CD8-positive, alpha-beta memory T cell (primary cell): Measurements from ENCODE around the gene FARS2. TPM values are rescaled to one million over a fixed set of nuclear protein-coding genes. Genes with fewer than 3 reads are reported as not detected.
A peak's percentile ranks its signal among the peaks of the same experiment; 100 is the strongest.

ENCODE experiments used
- CTCF ChIA-PET: fragments of 350-600 bp; sonication (Branson Sonifier 250); formaldehyde crosslinking; loops from one replicate; lab custom pipeline; 2021; ENCODE audit warnings: antibody characterized with exemption; lab: Charles Lee
- POLR2A ChIA-PET: fragments of 350-600 bp; sonication (Branson Sonifier 250); formaldehyde crosslinking; loops from one replicate; lab custom pipeline; 2021; ENCODE audit warnings: antibody characterized with exemption; lab: Charles Lee
- DNase-seq, 5 donors: peaks; one replicate each; pipeline versions ENCODE4 v3.0.0 to v3.0.0-alpha.2; 2020 to 2022; ENCODE audit warnings: mixed read lengths in 1 of 5
- H3K27ac ChIP-seq: one replicate; pipeline ENCODE4 v1.7.0; 2013; ENCODE audit warnings: low read depth, mild to moderate bottlenecking, low read length, moderate library complexity
- H3K27me3 ChIP-seq: 2 replicates; pipeline ENCODE4 v1.7.0; 2013; ENCODE audit warnings: low read length, mild to moderate bottlenecking; ENCODE audit not compliant: insufficient read depth, poor library complexity, severe bottlenecking
- H3K36me3 ChIP-seq: 2 replicates; pipeline ENCODE4 v1.7.0; 2013; ENCODE audit warnings: mild to moderate bottlenecking, low read length, moderate library complexity; ENCODE audit not compliant: insufficient read depth
- H3K4me1 ChIP-seq: 2 replicates; pipeline ENCODE4 v1.7.0; 2013; ENCODE audit warnings: mild to moderate bottlenecking, low read length, moderate library complexity; ENCODE audit not compliant: insufficient read depth
- H3K4me3 ChIP-seq: 2 replicates; pipeline ENCODE4 v1.7.0; 2013; ENCODE audit warnings: mild to moderate bottlenecking, low read length
- H3K9me3 ChIP-seq: 2 replicates; pipeline ENCODE4 v1.7.0; 2013; ENCODE audit warnings: mild to moderate bottlenecking, low read length
- H3K27ac Mint-ChIP-seq, 8 donors: one replicate each; pipeline ENCODE4 v1.8.0; 2020 to 2021; ENCODE audit warnings: mixed read lengths in 8 of 8, mild to moderate bottlenecking in 6 of 8, inconsistent platforms in 3 of 8, moderate library complexity in 3 of 8
- H3K27me3 Mint-ChIP-seq, 2 donors: one replicate each; pipeline ENCODE4 v1.8.0; 2020 to 2021; ENCODE audit warnings: mixed read lengths in 2 of 2, mild to moderate bottlenecking in 1 of 2, moderate library complexity in 1 of 2
- H3K36me3 Mint-ChIP-seq, 3 donors: one replicate each; pipeline ENCODE4 v1.8.0; 2020 to 2021; ENCODE audit warnings: mixed read lengths in 3 of 3, inconsistent platforms in 1 of 3, mild to moderate bottlenecking in 1 of 3
- H3K4me1 Mint-ChIP-seq, 3 donors: one replicate each; pipeline ENCODE4 v1.8.0; 2020 to 2021; ENCODE audit warnings: mixed read lengths in 3 of 3, inconsistent platforms in 1 of 3, mild to moderate bottlenecking in 1 of 3
- H3K4me3 Mint-ChIP-seq, 7 donors: one replicate each; pipeline ENCODE4 v1.8.0; 2020 to 2021; ENCODE audit warnings: mixed read lengths in 7 of 7, mild to moderate bottlenecking in 6 of 7, moderate library complexity in 4 of 7, inconsistent platforms in 2 of 7
- H3K9me3 Mint-ChIP-seq, 5 donors: one replicate each; pipeline ENCODE4 v1.8.0; 2020 to 2022; ENCODE audit warnings: mixed read lengths in 5 of 5, mild to moderate bottlenecking in 3 of 5, moderate library complexity in 2 of 5, inconsistent platforms in 1 of 5
- polyA plus RNA-seq: library from polyadenylated mRNA; unstranded; fragments of 300-500 nt; fragmentation: Illumina TruSeq; gene quantifications from one replicate; pipeline ENCODE4 v1.2.3, GENCODE V29; 2021
- total RNA-seq, 2 experiments: library from RNA; stranded (reverse); gene quantifications; one replicate each; pipeline ENCODE4 v1.2.3, GENCODE V29; 2021

The FARS2 gene
- total and polyA plus RNA-seq, 3 experiments from 2014 or later, result 24.5 to 26.0 (median 24.9) TPM

DNA sequence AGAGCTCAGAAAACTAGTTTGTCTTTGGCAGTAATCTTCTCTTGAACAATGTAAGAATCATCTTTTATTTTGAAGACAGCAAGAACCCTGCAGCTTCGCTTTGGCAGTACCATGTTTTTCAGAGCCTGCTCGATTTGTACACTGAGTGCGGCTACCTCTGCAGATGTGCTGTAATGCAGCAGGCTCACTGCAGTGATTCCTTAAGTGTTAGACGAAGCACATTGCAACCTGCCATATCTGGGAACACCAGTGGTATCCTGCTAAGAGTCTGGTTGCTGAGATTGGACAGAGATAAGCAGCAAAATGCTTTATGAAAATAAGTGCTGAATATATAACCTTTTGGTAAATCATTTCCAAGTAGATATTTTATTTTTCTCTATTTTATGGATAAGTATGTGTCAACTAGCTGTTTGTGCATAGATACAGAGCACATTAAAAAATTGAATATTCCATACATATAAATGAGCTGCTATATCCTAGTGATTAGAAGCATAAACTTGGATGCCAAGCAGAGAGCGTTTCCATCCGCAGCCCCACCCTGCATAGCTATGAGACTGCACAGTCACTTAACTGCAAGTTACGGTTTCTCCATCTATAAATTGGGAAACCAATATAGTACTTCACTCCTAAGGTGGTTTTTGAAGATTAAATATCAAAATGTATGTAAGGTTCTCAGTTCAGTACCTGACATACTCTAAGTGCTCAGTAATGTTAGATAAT lies 328.3 kb downstream of the FARS2 start:
- Mint-ChIP-seq H3K36me3 (peaks cover 5 to 15% (median 7%) of the 10 kb centered on the region in 3 donors), H3K4me1 (peaks cover 0 to 6% (median 3%) of the 10 kb centered on the region in 3 donors), H3K4me3 (no peak overlapping the region), H3K27me3 (no peaks in the 10 kb centered on the region), H3K27ac (no peak overlapping the region), H3K9me3 (peaks cover 4 to 16% (median 6%) of the 10 kb centered on the region in 5 donors)
- Histone ChIP-seq H3K36me3 (no peaks in the 10 kb centered on the region), H3K9me3 (peaks cover 4% of the 10 kb centered on the region), H3K27ac (no peak overlapping the region), H3K4me1 (no peaks in the 10 kb centered on the region), H3K27me3 (no peaks in the 10 kb centered on the region), H3K4me3 (no peak overlapping the region)
- ChIA-PET CTCF (no interaction called here), POLR2A (no interaction called here)
- DNase-seq, result no peak

DNA sequence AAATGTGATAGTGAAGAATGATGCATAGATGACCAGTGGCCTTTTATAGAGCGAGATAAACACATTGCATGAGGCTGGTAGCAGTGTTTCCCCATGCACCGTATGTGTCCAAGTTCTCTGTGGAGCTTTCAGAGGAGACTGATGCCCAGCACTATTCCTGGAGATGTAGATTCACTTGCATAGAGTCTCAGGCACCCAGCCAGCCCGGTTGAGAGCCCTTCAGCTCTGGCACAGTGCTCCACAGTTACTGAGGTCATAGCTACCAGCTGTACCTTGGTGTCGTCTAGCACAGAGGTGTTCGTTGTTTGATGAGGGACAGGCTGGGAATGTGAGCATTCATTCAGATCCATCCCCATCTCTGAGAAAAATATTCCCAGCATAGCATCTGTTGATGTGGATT lies 328.9 kb downstream of the FARS2 start:
- no peak overlapping the region for H3K4me3 Mint-ChIP-seq
- H3K9me3 Mint-ChIP-seq, result peaks cover 4 to 15% (median 6%) of the 10 kb centered on the region in 5 donors
- peaks cover 3 to 15% (median 7%) of the 10 kb centered on the region in 3 donors for H3K36me3 Mint-ChIP-seq
- H3K27me3 Mint-ChIP-seq, result no peaks in the 10 kb centered on the region
- Histone ChIP-seq H3K4me3 (no peak overlapping the region), H3K9me3 (peaks cover 4% of the 10 kb centered on the region), H3K4me1 (no peaks in the 10 kb centered on the region), H3K36me3 (no peaks in the 10 kb centered on the region), H3K27me3 (no peaks in the 10 kb centered on the region), H3K27ac (no peak overlapping the region)
- H3K4me1 Mint-ChIP-seq, result peaks cover 0 to 6% (median 3%) of the 10 kb centered on the region in 3 donors
- POLR2A ChIA-PET, result no interaction called here
- no peak overlapping the region for H3K27ac Mint-ChIP-seq
- no peak for DNase-seq
- CTCF ChIA-PET, result no interaction called here

- no peaks in the 10 kb centered on the region for H3K4me1 ChIP-seq
- no peak overlapping the region for H3K27ac ChIP-seq
- POLR2A ChIA-PET, result no interaction called here
- no peaks in the 10 kb centered on the region for H3K36me3 ChIP-seq
- Mint-ChIP-seq H3K4me1 (peaks cover 0 to 6% (median 3%) of the 10 kb centered on the region in 3 donors), H3K4me3 (no peak overlapping the region), H3K27me3 (no peaks in the 10 kb centered on the region), H3K36me3 (peaks cover 0 to 5% (median 1%) of the 10 kb centered on the region in 3 donors), H3K9me3 (no peaks in the 10 kb centered on the region), H3K27ac (peak overlapping the region in 1 of 8 donors; percentile 29)
- H3K27me3 ChIP-seq, result no peaks in the 10 kb centered on the region
- no peaks in the 10 kb centered on the region for H3K9me3 ChIP-seq
- H3K4me3 ChIP-seq, result no peak overlapping the region
- CTCF ChIA-PET, result no interaction called here
- no peak for DNase-seq
Measured at GRCh38 chr6:5592886-5593519, 331.7 kb downstream of the FARS2 start.

- H3K4me3 ChIP-seq, result no peak overlapping the region
Measured at GRCh38 chr6:5595184-5595583, 333.9 kb downstream of the FARS2 start.

GRCh38 chr6:5597413-5597812 lies 336.1 kb downstream of the FARS2 start:
- no peaks in the 10 kb centered on the region for H3K9me3 ChIP-seq
- peaks cover 4 to 7% (median 6%) of the 10 kb centered on the region in 3 donors for H3K36me3 Mint-ChIP-seq
- DNase-seq, result no peak
- no peaks in the 10 kb centered on the region for H3K36me3 ChIP-seq
- no peak overlapping the region for H3K4me3 ChIP-seq
- no peaks in the 10 kb centered on the region for H3K4me1 ChIP-seq
- H3K27me3 Mint-ChIP-seq, result no peaks in the 10 kb centered on the region
- ChIA-PET CTCF (no interaction called here), POLR2A (no interaction called here)
- H3K4me1 Mint-ChIP-seq, result no peaks in the 10 kb centered on the region
- H3K9me3 Mint-ChIP-seq, result no peaks in the 10 kb centered on the region
- no peak overlapping the region for H3K4me3 Mint-ChIP-seq
- peak overlapping the region in 1 of 8 donors; percentile 24 for H3K27ac Mint-ChIP-seq
- H3K27me3 ChIP-seq, result no peaks in the 10 kb centered on the region
- no peak overlapping the region for H3K27ac ChIP-seq

More at GRCh38 chr6:5595184-5595583, 333.9 kb downstream of the FARS2 start:
- Mint-ChIP-seq H3K27ac (peak overlapping the region in 2 of 8 donors; percentile 54 to 80), H3K9me3 (no peaks in the 10 kb centered on the region), H3K27me3 (no peaks in the 10 kb centered on the region), H3K36me3 (peaks cover 4 to 5% (median 4%) of the 10 kb centered on the region in 3 donors), H3K4me3 (no peak overlapping the region), H3K4me1 (no peaks in the 10 kb centered on the region)
- no peaks in the 10 kb centered on the region for H3K4me1 ChIP-seq
- no peaks in the 10 kb centered on the region for H3K9me3 ChIP-seq
- H3K36me3 ChIP-seq, result no peaks in the 10 kb centered on the region
- POLR2A ChIA-PET, result no interaction called here
- CTCF ChIA-PET, result no interaction called here
- H3K27me3 ChIP-seq, result no peaks in the 10 kb centered on the region
- no peak for DNase-seq
- H3K27ac ChIP-seq, result no peak overlapping the region

DNA sequence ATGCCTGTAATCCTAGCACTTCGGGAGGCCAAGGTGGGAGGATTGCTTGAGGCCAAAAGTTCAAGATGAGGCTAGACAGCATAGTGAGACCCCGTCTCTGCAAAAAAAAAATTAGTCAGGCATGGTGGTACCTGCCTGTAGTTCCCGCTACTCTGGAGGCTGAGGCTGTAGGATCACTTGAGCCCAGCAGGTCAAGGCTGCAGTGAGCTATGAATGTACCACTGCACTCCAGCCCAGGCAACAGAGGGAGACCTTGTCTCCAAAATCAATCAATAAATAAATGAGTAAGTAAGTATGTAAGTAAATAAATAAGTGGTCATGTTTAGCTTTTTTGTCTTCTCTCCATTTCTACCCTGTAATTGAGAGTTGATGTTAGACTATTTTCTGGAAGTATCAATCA lies 336.8 kb downstream of the FARS2 start:
- POLR2A ChIA-PET, result no interaction called here

DNA sequence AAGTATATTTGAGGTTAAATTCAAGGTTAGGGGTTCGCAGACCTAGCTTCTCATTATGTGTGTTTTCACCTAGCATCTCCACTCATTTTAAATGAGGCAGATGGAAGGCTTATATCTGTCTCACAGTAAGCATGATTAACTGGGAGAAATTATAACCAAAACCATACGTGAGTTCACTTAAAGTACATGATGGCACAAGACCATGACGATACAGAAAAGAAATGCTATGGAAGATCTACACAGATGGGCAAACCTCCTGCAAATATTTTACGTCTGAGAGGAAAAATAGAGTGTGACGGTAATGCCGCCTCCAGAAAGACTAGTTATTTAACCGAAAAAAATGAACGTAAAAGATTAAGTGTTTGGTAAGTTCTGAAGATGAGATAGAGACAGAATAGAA lies 337.8 kb downstream of the FARS2 start:
- peaks cover 1 to 7% (median 6%) of the 10 kb centered on the region in 3 donors for H3K36me3 Mint-ChIP-seq
- CTCF ChIA-PET, result no interaction called here
- no peaks in the 10 kb centered on the region for H3K9me3 Mint-ChIP-seq
- no peaks in the 10 kb centered on the region for H3K4me1 Mint-ChIP-seq
- no peak overlapping the region for H3K27ac ChIP-seq
- no peaks in the 10 kb centered on the region for H3K27me3 ChIP-seq
- DNase-seq, result no peak
- H3K9me3 ChIP-seq, result no peaks in the 10 kb centered on the region
- peak overlapping the region in 1 of 8 donors; percentile 13 for H3K27ac Mint-ChIP-seq
- no peaks in the 10 kb centered on the region for H3K4me1 ChIP-seq
- H3K36me3 ChIP-seq, result no peaks in the 10 kb centered on the region
- POLR2A ChIA-PET, result no interaction called here
- H3K4me3 ChIP-seq, result no peak overlapping the region
- H3K4me3 Mint-ChIP-seq, result no peak overlapping the region
- no peaks in the 10 kb centered on the region for H3K27me3 Mint-ChIP-seq

More for the DNA sequence above, 336.8 kb downstream of the FARS2 start:
- Mint-ChIP-seq H3K27me3 (no peaks in the 10 kb centered on the region), H3K9me3 (no peaks in the 10 kb centered on the region), H3K4me1 (no peaks in the 10 kb centered on the region), H3K4me3 (no peak overlapping the region), H3K36me3 (peaks cover 1 to 9% (median 6%) of the 10 kb centered on the region in 3 donors), H3K27ac (peak overlapping the region in 1 of 8 donors; percentile 26)
- no peak for DNase-seq
- Histone ChIP-seq H3K36me3 (no peaks in the 10 kb centered on the region), H3K9me3 (no peaks in the 10 kb centered on the region), H3K4me1 (no peaks in the 10 kb centered on the region), H3K4me3 (no peak overlapping the region), H3K27ac (no peak overlapping the region), H3K27me3 (no peaks in the 10 kb centered on the region)
- CTCF ChIA-PET, result no interaction called here

DNA sequence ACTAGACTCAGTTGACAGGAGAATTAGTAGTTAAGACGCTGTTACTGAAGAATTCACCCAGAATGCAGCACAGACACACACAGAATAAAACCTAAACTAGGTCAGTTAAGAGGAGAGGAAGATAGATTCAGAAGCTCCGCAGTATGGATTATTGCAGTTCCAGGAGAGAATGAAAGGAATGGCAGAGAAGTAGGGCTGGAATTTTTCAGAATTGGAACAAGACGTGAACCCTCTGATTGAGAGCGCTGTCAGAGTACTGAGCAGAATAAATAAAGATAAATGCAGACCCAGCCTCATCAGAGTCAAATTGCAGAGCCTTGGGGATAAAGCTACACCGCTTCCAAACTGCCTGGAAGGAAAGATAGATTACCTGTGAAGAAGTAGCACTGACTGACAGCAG lies 344.6 kb downstream of the FARS2 start:
- H3K27ac ChIP-seq, result no peak overlapping the region
- no peaks in the 10 kb centered on the region for H3K9me3 ChIP-seq
- Mint-ChIP-seq H3K36me3 (peaks cover 0 to 17% (median 1%) of the 10 kb centered on the region in 3 donors), H3K27ac (peak overlapping the region in 1 of 8 donors; percentile 35), H3K4me3 (no peak overlapping the region), H3K4me1 (peaks cover 0 to 2% (median 0%) of the 10 kb centered on the region in 3 donors), H3K9me3 (no peaks in the 10 kb centered on the region), H3K27me3 (no peaks in the 10 kb centered on the region)
- H3K27me3 ChIP-seq, result no peaks in the 10 kb centered on the region
- H3K4me3 ChIP-seq, result no peak overlapping the region
- no peaks in the 10 kb centered on the region for H3K4me1 ChIP-seq
- no peaks in the 10 kb centered on the region for H3K36me3 ChIP-seq
- POLR2A ChIA-PET, result no interaction called here
- CTCF ChIA-PET, result no interaction called here
- no peak for DNase-seq
